ENCODE results near the gene WDR82.

- no peak for TF ChIP-seq CTCF (IDR thresholded peaks at IDR 0.05)
- TF ChIP-seq POLR2A (IDR thresholded peaks at IDR 0.05) = no peak
Measured at GRCh38 chr3:52305926-52306325, 27.5 kb upstream of the WDR82 start.
